GM18517 (cell line): Measurements from ENCODE around the gene PI4KA.
"Not testable (repeated sequence)": the region's sequence is repeated elsewhere in the genome, so short reads cannot be mapped to it uniquely, and the experiment has no call there.

Experiments used
- ATAC-seq: cut with Tn5 transposase; IDR thresholded peaks from one replicate; pipeline ENCODE4 v1.9.1; 2021; ENCODE audit warnings: mild to moderate bottlenecking, moderate library complexity; ENCODE audit not compliant: unreplicated experiment

PI4KA gene

GRCh38 chr22:20752104-20752741 lies 106.4 kb downstream of the PI4KA start:
- no peak for ATAC-seq

GRCh38 chr22:20751185-20751851 lies 107.3 kb downstream of the PI4KA start:
- no peak for ATAC-seq

GRCh38 chr22:20750461-20751184 lies 108.0 kb downstream of the PI4KA start:
- ATAC-seq = no peak

GRCh38 chr22:20749453-20749852 lies 109.2 kb downstream of the PI4KA start:
- ATAC-seq = no peak

DNA sequence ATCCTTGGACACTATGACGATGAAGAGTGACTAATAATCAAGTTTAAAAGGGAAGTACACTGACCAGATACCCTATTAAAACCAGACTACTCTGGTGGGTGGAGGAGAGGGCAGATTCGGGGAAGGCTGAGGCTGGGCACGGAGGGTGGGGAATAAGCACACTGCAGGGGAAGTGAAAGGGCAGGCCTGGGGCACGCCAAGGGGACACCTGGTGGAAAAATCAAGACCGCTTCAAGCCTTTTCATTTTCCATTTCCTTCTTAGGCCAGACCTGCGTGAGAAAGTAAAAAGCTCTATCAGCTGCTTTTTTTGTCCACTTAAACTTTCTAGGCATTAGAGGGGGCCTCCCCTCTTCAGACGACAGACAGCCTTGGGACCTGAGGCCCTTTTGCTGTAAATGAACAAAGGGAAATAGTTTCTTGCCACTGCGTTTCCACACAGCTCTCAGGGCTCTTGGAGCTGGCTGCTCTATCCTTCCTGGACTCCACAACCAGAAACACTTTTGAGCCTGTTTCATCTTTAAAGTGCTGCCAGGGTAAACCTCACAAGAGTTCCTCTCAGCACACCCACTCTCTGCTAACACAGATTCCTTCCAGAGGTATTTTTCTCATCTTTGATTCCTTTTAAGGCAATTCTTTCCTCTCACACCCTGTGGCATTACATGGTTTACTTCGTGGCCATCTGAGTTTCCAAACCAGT lies 109.7 kb downstream of the PI4KA start:
- peak; percentile 74 for ATAC-seq

DNA sequence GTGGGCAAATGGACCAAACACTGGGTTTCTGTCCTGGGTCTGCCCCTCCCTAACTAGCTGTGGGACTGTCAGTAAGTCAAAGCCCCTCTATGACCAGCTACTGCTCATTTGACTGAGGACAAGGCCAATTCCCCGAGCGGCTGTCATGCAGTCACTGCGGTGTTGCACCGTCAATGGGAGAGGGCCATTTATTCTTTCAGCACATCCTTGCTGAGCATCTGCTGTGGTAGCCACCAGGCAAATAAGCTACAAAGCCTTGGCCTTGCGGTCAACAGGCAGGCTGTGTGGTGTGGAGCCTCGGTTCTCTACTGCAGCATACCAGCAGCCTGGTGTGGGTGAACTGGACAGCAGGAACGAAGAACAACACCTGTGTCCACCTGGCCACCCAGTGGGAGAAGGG lies 110.5 kb downstream of the PI4KA start:
- ATAC-seq = no peak

- ATAC-seq = no peak
Measured at GRCh38 chr22:20747223-20747622, 111.4 kb downstream of the PI4KA start.

DNA sequence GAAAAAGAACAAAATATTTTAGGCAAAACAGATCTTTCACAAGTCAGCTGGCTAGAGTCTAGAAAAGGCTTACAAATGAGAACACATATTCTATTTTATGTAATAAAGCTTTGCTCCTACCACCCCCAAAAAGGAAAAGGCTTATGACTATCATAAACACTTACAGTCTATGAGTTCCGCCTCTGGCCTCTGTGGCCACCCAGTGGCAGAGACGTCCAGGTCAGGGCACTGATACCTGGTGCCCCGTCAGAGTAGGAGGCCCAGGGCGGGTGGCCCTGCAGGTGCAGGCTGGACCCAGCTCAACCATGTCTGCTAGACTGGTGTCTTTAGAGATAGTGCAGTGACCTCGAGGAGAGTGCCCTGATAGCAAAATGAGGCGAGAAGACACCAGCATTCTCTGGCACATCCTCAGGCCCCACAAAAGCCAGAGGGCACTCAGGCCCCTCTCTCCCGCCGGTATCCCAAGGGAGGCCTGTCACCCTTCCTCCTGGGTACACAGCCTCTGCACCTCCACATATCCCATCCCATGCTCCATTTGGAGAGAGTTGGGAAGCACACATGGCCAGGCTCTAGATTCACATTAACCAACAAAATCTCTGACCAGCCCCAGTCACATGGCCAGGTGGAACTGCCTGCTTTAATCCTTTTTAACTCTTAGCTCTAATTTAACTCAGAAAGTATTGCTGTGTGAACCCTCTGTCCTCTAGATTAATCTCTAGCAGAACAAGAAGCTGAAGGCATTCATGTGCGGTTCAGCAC lies 112.0 kb downstream of the PI4KA start:
- ATAC-seq = no peak

DNA sequence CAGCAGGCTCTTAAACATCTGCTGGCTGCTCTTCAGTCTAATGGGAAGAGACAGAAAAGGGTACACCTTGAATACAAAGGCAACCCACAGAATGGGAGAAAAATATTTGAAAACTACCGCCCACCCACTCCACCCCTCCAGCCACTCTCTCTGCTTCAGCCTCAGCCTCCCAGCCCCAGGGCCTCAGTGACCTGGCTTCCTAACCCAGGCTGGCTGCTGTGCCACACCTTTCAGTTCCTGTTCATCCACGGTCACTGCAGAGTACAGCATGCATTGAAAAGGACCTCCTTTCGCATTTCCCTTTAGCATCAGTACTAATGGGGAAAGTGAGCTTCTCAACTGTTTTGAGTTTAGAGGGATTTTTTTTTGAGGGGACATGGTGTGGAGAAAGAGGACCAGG lies 113.5 kb downstream of the PI4KA start:
- ATAC-seq = no peak

GRCh38 chr22:20744456-20744855 lies 114.2 kb downstream of the PI4KA start:
- no peak for ATAC-seq

DNA sequence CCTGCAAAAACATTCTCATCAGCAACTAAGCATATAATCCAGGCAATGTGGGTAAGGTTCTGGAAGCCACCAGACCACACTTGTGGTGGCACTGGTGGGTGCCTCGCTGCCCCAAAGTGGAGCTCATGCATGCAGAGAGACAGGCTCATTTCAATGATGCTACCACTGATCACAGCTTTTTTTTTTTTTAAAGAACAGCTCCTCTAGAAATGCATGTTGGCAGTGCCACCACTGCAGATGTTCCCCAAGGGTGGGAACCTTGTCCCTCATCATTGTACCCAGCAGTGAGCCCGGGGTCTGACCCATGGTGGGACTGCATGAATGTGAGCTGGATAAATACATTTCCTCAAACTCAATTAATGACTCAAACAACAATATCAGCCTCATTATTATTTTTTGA lies 115.8 kb downstream of the PI4KA start:
- ATAC-seq = no peak

DNA sequence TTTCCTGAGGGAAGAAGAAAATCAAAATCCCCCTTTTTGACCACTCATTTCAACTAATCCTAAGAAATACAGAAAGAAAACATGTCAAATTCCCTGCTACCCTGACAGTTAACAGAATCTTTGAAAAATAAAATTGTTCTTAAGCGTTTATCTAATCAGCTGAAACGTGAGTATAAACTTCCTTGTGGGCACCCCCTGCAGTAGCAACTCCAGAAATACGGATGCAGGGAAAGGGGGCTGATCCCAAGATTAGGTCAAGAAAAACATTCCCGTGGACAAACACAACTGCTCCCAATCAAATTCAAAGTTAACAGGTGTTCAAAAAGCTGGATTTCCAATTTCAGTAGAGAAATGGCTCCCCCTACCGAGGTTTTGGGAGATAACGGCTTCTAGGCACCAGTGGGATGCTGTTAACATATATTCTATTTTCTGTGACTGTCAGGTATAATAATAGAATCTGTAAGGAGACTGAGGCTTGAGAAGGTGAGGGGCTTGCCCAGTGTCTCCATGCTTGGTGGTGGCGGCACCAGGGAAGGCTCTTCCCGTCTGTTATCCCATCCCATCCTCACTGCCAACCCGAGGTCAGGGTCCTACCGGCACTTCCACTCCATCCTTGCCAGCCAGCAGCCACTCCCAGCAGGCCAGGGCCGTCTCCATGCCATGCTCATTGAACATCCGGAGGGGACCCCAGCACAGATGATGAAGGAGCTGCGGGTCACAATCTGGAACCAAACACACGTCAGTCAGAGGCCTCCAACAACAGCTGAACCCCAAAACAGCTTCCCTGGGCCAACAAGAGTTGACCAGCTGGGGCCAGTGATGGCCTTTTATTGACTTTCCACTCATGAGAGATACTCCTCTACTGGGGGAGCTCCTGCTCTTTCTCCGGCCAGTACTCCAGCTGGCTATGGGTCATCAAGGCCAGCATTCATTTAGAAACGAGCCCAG lies 116.7 kb downstream of the PI4KA start:
- ATAC-seq = no peak

GRCh38 chr22:20741008-20741633 lies 117.5 kb downstream of the PI4KA start:
- ATAC-seq = no peak

GRCh38 chr22:20740222-20740951 lies 118.2 kb downstream of the PI4KA start:
- no peak for ATAC-seq

DNA sequence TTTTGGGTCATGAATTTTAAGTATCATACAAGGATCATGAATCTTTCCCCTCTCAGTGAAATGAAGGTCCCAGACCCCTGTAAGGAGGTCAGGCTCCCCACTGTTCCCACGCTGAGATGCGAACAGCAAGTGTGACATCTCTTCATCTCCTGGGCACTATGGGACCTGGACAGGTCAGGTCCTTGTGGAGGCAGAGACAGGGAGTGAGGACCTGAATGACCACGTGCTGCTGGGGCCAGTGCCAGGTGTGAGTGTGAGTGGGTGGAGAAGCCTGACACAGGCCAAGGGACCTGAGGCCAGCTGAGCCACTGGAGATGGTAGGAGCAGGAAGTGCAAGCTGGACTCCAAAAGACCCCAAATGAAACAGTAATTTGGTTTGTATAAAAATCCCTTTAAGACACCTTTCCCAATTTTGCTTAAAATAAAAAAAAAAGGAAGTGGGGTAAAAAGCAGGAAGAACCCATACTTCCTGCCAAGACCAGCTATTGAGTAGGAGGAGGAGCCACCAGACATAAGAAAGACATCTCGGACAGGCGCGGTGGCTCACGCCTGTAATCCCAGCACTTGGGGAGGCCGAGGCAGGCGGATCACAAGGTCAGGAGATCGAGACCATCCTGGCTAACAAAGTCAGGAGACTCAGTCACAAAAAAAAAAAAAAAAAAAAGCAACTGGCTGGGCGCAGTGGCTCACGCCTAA lies 120.1 kb downstream of the PI4KA start:
- ATAC-seq = no peak

GRCh38 chr22:20736891-20737290 lies 121.7 kb downstream of the PI4KA start:
- ATAC-seq = not testable (repeated sequence)

GRCh38 chr22:20735356-20736162 lies 123.1 kb downstream of the PI4KA start:
- ATAC-seq = not testable (repeated sequence)
